Kidney epithelial cell (primary cell): ENCODE data around the gene AARS1. TPM values are rescaled to one million over a fixed set of nuclear protein-coding genes. Genes with fewer than 3 reads are reported as not detected.
A peak's percentile ranks its signal among the peaks of the same experiment; 100 is the strongest.
"Not testable (repeated sequence)": the region's sequence is repeated elsewhere in the genome, so short reads cannot be mapped to it uniquely, and the experiment has no call there.

Experiments
- DNase-seq: peaks from one replicate; pipeline ENCODE4 v3.0.0-alpha.2; 2010; ENCODE audit warnings: low read depth
- H3K27me3 ChIP-seq: 2 replicates; pipeline ENCODE4 v1.6.0; 2011; ENCODE audit warnings: low read length; ENCODE audit not compliant: control insufficient read depth, insufficient read depth
- H3K36me3 ChIP-seq: 2 replicates; pipeline ENCODE4 v1.5.1; 2011; ENCODE audit warnings: low read length; ENCODE audit not compliant: control insufficient read depth, insufficient read depth
- H3K4me3 ChIP-seq: 2 replicates; pipeline ENCODE4 v1.5.1; 2011; ENCODE audit warnings: low read depth, mild to moderate bottlenecking, control low read depth, low read length
- total RNA-seq: library from RNA; depleted of rRNA; stranded (reverse); fragments of >200 nt; gene quantifications from 2 replicates; pipeline ENCODE4 v1.2.3, GENCODE V29; 2015
- TF ChIP-seq, protein P1 (sequence below): IDR thresholded peaks from 2 replicates; pipeline ENCODE4 v1.5.1; 2011; ENCODE audit warnings: mild to moderate bottlenecking, moderate library complexity, low read length, control low read depth, inconsistent platforms; ENCODE audit not compliant: insufficient read depth, poor library complexity, severe bottlenecking

Gene AARS1
- 185 and 197 TPM in 2 replicates for total RNA-seq

DNA sequence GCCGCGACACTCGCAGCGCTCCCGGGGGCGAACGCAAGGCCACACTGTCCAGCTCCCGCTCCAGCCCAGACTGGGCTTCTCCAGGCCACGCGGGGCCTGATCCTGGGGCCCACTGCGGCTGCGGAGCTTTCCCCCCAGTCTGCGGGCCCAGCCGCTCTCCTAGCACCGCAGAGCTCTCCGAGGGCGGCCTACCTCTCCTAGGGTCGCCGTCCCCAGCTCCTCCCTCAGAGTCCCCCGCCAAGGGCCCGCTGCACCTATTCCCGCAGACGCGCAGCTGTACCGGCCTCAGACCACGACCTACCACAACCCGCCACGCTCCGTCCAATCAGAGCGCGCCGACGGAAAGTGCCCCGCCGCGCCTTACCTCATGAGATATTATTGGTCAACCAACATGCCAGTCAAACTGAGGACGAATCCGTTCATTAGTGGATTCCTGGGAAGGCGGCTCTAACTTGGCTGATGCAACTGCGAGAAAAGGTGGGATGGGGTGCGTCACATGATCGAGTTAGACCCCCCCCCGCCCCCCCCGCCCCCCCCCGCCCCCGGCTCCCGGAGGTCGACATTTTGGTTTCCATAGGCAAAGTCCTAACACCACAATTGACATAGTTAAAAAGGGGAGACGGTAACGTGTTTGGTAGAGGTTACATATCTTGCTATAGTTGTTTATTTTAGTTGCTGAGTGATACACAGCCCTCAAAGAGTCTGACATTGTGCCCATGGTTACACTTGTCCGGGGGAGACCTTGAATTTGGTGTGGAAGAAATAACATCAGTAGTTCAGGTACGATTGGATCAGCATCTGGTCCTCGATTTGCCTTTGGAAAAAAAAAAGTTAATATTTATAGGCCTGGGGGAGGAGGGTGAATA is at the start of gene AARS1:
Gene AARS1 (minus strand): TSS at position 278 of the 866 bp plus-strand sequence. CDS start 6,743 bp downstream, outside the sequence.
- H3K27me3 ChIP-seq, result no peaks in the 10 kb centered on the region
- H3K4me3 ChIP-seq, result peak within 1 kb of the TSS; percentile 98
- peak; percentile 96 for DNase-seq
- TF ChIP-seq, protein P1, sequence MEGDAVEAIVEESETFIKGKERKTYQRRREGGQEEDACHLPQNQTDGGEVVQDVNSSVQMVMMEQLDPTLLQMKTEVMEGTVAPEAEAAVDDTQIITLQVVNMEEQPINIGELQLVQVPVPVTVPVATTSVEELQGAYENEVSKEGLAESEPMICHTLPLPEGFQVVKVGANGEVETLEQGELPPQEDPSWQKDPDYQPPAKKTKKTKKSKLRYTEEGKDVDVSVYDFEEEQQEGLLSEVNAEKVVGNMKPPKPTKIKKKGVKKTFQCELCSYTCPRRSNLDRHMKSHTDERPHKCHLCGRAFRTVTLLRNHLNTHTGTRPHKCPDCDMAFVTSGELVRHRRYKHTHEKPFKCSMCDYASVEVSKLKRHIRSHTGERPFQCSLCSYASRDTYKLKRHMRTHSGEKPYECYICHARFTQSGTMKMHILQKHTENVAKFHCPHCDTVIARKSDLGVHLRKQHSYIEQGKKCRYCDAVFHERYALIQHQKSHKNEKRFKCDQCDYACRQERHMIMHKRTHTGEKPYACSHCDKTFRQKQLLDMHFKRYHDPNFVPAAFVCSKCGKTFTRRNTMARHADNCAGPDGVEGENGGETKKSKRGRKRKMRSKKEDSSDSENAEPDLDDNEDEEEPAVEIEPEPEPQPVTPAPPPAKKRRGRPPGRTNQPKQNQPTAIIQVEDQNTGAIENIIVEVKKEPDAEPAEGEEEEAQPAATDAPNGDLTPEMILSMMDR, result no peak
- no peaks in the 10 kb centered on the region for H3K36me3 ChIP-seq

DNA sequence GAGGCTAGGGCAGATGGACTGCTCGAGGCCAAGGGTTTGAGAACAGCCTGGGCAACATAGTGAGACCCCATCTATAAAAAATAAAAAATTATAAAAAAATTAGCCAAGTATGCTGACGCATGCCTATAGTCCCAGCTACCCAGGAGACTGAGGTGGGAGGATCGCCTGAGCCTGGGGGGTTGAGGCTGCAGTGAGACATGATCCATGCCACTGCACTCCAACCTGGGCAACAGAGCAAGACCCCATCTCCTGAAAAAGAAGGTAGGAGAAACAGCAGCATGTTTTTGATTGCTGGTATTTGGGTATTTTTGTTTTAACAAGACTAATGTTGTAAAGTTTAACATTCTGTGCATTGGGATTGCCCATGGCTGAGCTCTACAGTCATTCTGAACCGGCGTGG is 48.5 kb upstream of the AARS1 start:
- TF ChIP-seq, protein P1, result no peak
- Histone ChIP-seq H3K27me3 (no peaks in the 10 kb centered on the region), H3K4me3 (no peak overlapping the region), H3K36me3 (peaks cover 2% of the 10 kb centered on the region)
- no peak for DNase-seq

DNA sequence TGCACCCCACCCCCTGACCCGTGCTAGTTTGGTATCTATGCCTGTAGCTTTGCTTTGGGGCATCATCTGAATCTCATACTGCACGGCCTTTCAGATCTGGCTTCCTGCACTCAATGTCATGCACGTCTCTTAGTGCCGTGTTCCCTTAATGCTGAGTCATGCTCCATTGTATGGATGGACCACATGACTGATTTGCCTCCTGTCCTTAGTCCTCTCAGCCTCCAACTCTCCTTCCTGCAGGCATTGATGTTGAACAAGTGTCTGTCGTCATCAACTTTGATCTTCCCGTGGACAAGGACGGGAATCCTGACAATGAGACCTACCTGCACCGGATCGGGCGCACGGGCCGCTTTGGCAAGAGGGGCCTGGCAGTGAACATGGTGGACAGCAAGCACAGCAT is 43.4 kb upstream of the AARS1 start:
- not testable (repeated sequence) for H3K36me3 ChIP-seq, H3K4me3 ChIP-seq, H3K27me3 ChIP-seq, DNase-seq

DNA sequence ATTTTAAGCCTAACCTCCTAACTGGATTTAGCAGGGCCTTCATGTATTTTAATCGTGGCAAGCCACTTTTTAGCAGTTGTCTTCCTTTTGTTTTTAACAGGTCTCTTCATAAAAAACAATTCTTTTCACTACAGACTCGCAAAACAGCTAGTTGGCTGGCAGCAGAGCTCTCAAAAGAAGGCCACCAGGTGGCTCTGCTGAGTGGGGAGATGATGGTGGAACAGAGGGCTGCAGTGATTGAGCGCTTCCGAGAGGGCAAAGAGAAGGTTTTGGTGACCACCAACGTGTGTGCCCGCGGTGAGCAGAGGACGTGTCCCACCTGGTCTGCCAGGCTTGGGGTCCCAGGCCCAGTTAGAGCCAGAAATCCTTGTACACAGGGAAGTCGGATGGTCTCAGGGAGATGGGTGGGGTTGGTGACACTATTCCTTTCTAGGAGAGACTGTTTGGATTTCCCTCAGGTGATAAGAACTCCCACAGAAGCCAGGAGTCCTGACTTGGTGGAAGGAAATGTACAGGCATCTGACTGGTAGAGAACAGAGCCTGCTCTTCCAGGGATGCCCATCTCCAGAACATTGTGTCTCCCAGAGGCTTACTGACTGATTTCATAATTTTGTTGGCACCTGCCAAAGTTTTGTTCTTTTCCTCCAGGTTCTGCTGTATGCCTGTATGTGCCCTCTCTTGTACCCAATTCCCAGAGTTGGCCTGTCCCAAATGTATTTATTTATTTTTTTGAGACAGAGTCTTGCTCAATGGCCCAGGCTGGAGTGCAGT is 42.5 kb upstream of the AARS1 start:
- TF ChIP-seq, protein P1, result peak; percentile 60
- H3K27me3 ChIP-seq, result no peaks in the 10 kb centered on the region
- no peak for DNase-seq
- no peak overlapping the region for H3K4me3 ChIP-seq
- H3K36me3 ChIP-seq, result peaks cover 2% of the 10 kb centered on the region

DNA sequence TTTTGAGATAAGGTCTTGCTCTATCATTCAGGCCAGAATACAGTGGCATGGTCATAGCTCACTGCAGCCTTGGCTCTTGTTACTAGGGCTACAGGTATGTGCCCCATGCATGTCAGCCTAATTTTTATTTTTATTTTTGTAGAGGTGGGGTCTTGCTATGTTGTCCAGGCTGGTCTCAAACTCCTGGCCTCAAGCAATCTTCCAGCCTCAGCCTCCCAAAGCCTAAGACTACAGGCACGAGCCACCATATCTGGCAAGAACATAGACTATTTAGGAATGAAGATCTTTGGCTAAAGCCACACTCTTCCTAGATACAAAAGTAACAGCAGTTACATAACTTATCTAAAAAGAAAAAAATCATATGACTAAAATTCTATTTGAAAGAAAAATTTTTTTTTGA is 41.8 kb upstream of the AARS1 start:
- TF ChIP-seq, protein P1, result no peak
- no peak for DNase-seq
- H3K27me3 ChIP-seq, result no peaks in the 10 kb centered on the region
- peaks cover 2% of the 10 kb centered on the region for H3K36me3 ChIP-seq
- no peak overlapping the region for H3K4me3 ChIP-seq

DNA sequence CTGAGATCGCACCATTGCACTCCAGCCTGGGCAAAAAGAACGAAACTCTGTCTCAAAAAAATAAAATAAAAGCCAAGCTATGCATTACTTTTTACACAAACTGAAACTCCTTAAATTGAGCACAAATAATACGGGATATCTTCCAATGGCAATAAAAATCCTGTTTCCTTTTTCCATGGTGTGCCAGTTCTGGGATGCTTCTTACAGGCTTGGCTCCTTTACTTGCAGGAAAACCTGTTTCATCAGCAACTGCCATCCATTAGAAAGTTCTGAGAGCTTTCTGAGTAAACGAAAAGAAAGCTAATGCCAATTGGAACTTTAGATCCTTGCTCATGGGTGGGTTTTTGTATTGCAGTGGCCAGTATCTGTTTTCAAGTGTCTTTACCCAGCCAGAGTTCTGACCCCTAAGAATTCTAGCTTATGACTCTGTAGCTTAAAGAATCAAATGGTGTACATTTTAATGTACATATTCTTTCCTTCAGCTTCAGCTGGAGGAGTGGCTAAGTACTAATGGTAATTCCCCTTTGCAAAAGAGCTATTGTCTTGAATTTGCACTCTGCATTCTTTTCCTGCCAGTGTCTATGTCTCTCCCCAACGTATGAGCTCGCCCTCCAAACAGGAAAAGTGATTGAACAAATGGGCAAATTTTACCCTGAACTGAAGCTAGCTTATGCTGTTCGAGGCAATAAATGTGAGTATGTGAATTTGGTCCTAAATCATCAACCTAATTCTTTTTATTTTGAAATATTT is 35.9 kb upstream of the AARS1 start:
- Histone ChIP-seq H3K4me3 (no peak overlapping the region), H3K27me3 (no peaks in the 10 kb centered on the region), H3K36me3 (no peaks in the 10 kb centered on the region)
- DNase-seq, result no peak
- TF ChIP-seq, protein P1, result no peak
